ENCODE measurements around the gene ZNRF3.
A peak's percentile ranks its signal among the peaks of the same experiment; 100 is the strongest.
"Not testable (repeated sequence)": the region's sequence is repeated elsewhere in the genome, so short reads cannot be mapped to it uniquely, and the experiment has no call there.

The ZNRF3 gene

DNA sequence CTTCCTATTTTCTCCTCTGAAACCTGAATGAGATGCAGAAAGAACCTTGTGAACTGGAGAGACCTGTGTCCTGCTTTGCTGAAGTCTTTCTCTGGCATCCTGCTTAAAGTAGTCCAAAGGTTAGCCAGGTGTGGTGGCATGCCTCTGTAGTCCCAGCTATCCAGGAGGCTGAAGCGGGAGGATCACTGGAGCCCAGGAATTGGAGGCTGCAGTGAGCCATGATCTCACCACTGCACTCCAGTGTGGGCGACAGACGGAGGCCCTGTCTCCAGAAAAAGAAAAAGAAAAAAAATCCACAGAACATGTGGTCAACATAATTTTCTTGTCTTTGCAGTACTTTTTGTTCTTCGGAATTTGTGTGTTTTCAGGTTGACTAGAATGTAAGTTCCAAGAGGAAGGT, 187.1 kb downstream of the ZNRF3 start:
- no peak for DNase-seq (ENCODE audit: low read depth)

DNA sequence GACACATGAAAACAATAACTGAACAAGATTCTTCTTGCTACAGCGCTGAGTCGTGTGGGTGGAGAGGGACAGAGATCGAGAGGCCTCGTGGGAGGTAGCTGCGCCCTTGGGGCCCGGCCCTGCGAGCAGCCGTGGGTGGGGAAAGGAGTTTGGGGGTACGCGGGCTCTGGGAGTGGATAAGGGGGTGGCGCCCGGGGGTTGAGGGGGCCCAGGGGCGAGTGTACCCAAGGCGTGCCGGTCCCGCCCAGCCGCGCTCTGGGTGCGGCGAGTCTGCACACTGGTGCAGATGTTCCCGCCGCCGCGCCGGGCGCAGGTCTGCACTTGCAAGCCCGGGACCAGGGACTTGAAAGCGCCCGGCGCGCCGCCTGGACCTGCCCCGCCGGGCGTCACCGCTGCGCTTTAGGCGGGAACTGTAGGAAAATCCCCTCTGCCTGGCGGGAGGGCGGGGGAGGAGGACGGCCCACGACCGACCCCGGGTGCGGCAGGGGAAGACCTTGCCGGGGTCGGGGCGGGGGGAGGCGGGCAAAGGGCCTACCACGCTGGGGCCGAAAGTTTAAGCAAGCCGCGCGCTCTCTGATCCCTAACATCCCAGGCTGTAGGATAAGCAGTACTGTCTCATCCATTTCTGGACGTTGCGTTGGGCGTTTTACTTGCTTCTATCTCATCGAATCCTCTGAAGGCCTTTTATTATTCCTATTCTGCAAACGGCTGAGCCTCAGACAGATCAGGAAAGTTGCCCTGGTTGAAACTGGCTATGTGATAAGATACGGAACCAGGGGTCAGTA, 188.1 kb downstream of the ZNRF3 start:
- DNase-seq (ENCODE audit: low read depth): no peak

DNA sequence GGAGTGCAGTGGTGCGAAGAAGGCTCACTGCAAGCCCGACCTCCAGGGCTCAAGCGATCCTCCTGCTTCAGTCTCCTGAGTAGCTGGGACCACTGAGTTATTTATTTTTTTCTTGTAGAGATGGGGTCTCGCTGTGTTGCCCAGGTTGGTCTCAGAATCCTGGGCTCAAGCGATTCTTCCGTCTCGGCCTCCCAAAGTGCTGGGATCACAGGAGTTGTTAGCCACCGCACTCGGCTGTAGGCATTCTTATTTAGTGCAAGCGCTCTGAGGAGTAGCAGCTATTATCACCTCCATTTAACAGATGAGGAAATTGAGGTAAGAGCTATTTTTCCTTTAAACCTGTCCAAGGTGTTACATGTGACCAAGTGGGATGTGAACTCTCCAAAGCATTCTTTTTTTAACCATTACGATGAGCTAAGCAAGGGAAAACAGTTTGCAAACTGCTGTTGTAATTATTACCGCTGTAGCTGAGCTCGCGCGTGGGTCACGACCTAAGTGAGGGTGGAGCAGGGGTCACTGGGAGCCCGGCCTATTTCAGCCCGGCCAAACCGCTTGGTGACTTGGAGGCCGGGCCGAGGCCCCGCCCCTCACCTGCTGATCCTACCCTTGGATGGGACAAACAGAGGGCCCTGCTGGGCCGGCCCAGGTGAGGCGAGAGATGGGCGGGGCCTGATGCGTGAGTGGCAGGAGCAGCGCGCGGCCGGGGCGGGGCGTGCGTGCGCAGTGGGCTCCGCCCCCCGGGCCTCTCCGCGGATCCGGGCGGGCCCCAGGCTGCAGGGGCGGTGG, 189.0 kb downstream of the ZNRF3 start:
- peak; percentile 60 for DNase-seq (ENCODE audit: low read depth)

DNA sequence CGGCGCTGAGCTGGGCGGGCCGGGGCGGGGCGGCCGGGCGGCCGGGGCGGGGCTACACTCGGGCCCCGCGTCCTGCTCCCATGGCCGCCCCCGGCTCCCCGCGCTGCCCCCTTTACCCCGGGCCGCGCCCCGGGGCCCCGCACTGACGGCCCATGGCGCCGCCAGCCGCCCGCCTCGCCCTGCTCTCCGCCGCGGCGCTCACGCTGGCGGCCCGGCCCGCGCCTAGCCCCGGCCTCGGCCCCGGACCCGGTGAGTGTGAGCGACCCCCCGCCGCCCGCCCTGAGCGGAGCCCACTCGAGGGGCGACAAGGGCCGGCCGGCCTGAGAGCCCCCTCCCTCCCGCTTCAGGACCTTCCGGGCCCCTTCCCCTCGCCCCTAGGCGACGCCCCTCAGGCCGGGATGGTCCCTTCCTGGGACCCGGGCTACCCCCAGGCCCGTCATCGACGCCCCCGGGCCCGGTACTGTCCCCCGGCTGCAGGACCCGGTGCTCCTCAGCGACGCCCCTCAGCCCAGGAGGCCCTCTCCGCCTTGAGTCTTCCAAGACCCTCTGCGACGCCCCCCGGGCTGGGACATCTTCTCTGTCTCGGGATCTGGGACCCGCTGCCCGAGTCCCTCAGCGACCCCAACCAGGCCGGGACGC, 189.7 kb downstream of the ZNRF3 start, which contains the start of gene KREMEN1:
TSS of gene KREMEN1 (plus strand) at position 57 of the 639 bp plus-strand sequence. CDS start at position 153, 96 bp downstream.
- no peak for DNase-seq (ENCODE audit: low read depth)

DNA sequence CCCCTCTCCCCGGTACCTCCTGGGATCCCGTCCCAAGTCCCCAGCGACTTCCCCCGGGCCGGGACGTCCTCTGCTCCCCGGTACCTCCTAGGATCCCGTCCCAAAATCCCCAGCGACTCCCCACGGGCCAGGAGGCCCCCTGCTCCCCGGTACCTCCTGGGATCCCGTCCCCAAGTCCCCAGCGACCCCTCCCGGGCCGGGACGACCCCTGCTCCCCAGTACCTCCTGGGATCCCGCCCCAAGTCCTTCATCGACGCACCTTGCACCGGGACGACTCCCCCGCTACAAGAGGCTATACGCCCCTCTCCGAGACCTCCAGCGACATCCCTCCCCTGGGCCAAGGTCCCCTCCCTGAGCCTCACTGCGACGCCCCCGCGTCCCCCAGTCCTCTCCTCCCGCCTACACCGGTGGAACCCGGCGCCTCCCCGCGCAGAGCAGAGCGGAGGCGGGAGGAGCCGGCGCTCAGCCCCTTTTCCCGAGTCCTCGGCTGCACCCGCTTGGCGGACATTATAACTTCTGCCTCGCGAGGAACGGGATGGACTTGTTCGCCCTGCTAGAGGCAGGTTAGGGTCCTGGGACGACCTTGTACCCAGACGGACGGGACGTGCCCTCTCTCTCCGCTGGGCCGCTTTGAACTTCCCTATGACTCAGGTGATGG, 190.4 kb downstream of the ZNRF3 start:
- peak; percentile 31 for DNase-seq (ENCODE audit: low read depth)

DNA sequence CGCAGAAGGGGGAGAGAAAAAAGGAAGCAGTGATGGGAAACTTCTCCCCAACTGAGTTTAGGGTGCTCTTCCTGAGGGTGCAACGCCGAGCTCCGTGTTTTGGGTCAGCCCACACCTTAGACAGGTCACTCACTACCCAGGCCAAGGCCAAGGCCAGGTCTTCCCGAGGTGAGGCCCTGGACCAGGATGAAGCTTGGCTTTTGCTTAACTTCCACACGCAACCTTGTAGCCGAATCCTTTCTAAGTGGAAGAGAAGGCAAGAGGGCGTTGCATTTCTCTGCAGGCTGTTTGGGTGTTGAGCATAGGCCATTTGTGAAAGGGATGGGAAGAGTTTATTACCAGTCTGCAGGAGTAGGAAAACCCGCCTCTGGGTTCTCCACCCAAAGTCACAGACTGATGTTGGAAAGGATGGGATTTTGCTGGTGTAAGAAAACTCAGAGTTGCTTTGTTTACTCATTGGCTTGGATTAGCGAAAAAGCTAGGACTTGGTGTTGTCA, 191.0 kb downstream of the ZNRF3 start:
- no peak for DNase-seq (ENCODE audit: low read depth)

DNA sequence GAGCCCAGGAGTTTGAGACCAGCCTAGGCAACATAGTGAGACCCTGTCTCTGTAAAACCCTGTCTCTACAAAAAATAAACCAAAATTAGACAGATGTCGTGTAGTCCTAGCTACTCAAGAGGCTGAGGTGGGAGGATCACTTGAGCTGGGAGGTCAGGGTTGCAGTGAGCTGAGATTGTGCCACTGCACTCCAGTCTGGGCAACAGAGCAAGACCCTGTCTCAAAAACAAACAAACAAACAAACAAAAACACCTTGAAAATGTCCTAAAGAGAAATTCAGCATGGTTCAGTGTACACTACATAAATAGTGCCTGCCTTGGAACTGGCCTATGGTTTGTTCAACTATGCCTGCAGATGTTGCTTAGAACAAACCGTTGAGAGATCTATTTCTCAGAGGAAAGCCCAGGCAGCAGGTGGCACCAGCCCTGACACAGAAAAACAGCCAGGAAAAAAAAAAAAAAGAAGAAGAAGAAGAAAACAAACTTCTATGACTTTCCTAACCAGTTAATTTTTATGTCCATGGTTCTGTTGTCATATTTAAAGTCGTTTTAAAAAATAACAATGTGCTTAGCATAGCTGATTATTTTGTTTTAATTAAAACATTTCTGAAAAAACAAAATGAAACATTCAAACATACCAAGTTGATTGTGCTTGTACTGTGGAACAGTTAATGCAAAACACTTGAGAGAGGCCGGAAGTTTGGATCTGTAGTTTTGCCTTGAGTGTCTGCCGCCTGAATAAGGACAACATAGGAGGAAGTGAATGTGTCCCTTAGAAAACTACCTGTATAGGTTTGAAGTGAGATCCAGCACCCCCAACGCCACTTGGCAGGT, 194.9 kb downstream of the ZNRF3 start:
- no peak for DNase-seq (ENCODE audit: low read depth)

DNA sequence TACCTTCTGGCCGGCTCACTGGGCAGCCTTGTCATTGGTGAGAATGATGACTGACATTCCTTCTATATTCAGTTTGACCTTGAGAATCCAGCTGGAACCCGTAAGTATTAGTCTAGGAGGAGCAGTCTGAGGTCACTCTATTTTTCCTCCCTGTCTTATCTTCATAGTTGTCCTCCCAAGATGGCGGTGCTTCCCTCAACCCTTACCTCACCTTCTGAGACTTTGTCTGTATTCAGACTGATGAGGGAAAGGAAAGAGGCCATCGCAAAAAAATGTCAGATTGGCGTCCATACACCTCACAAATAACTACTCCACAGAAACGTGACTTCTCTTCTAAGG, 195.5 kb downstream of the ZNRF3 start:
- no peak for DNase-seq (ENCODE audit: low read depth)

DNA sequence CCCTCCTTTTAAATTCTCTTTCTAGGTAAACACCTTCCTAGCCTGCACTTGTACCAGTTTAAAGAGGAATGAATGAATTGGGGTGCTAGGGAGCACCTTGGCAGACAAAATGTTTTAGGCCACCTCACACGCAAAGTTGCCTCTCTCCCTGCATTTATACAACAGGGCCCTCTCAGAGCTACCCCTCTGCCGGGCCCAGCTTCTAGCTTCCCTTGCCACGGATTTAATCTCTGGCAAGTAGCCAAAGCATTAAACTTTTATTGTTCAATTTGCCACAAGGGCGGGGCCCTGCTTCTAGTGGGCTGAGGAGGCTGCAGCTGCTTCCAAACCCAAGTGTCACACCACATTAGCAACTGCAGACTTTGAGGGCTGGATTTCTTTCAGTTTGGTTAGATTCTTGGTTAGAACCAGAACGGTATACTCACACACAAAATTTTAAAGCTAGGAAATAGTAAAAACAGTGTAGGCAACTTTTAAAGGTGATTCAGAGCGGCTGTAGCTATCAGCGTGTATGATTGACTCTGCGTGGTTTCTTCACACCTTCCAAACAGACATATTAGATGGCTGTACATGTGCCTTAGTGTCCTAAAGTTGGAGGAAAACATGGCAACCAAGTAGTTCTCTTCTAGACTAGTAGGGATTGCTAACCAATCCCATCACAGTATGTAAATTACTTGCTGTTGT, 196.0 kb downstream of the ZNRF3 start:
- DNase-seq (ENCODE audit: low read depth): no peak

DNA sequence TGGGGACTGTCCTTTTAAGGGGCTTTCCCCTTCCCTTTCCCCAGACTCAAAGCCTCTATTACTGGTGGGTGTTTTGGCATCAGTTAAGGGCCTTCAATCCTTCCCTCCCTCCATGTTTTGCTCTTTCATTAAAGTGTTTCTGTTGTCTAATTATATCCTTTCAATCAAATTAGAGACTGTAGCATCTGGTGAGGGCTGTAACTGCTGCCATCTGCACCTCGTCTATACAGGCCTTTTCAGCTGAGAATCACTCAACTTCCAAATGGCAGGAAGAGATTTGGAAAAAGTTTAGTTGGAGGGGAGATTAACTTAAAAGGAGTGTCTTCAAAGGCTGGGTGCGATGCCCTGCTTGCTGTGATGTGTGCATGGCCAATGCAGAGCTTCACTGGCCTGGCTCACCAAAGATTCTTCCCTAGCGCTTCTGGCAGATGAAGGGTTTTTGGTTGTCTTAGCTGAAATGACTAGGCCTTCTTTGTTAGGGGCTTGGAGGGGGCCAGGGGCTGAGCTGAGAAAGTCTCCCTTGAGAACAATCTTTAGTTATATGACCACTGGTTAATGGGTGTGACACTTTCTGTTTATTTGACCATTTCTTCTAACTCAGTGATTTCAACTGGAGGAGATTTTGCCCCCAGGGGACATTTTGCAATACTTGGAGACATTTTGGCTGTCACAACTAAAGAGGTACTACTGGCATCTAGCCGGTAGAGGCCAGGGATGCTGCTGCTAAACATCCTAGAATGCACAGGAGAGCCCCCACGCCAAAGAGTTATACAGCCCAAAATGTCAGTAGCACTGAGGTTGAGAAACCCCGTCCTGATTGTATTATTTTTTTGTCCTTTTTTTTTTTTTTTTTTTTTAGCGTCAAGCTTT, 197.0 kb downstream of the ZNRF3 start:
- peak; percentile 64 for DNase-seq (ENCODE audit: low read depth)

DNA sequence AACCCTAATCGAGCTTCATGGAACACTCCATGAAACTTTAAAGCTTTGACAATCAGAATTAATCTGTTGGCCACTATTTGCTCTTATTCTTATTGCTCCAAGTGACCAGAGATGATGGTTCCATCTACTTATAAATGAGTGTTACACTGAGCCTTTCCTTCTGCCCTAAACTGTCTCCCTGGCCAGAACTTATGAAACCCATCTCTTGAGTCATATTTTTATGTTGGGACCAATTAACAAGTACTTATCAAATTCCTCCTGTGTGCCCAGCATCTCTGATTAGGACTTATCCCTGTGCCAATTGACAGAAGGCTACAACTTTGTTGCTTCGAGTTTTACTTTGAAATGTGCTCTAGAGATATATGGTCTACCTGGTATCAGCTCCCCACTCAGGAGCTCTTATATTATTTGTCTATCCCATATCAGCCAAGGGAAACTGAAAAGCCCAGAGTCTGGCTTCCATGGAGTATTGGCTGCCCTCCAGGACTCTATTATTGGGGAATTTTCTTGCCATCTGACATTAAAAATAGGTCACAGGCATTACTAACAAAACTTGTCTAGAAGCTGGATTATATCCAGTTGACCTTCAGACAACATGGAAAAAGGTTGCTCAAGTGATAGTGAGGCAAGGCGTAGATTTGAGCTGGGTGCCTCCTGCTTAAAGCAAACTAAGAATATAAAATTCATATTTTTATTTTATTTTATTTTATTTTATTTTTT, 198.3 kb downstream of the ZNRF3 start:
- no peak for DNase-seq (ENCODE audit: low read depth)

DNA sequence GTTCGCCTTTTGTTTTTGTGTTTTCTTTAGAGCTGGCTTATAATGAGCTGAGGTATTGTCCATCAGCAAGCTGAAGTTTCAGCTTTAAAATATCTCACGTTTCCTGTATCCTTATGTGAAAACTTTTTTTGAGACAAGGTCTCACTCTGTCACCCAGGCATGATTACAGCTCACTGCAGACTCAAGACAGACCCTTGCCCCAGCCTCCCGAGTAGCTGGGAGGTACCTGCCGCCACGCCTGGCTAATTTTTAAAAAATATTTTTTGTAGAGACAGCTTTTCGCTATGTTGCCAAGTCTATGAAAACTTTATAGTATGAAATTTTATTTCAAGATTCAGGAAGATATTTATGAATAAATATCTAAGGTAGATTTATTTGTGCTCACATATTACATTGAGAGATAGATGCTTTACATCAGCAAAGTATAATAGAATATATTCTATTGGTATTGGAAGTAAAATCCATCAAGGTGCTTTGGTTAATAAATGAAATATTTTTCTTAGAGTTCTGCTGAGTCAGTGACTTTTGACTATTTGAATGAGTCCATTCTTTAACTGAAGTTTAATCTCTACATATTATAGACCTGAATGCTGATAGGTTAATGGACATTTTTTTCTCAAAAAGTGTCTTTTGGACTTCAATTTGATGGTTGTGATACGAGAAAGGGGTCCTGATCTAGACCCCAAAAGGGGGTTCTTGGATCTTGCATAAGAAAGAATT, 199.6 kb downstream of the ZNRF3 start:
- DNase-seq (ENCODE audit: low read depth): no peak

DNA sequence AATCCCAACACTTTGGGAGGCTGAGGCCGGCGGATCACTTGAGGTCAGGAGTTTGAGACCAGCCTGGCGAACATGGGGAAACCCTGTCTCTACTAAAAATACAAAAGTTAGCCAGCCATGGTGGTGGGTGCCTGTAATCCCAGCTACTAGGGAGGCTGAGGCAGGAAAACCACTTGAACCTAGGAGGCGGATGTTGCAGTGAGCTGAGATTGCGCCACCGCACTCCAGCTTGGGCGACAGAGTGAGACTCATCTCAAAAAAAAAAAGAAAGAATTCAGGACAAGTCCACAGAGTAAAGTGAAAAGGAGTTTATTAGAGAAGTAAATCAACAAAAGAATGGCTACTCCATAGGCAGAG, 200.2 kb downstream of the ZNRF3 start:
- not testable (repeated sequence) for DNase-seq (ENCODE audit: low read depth)

DNA sequence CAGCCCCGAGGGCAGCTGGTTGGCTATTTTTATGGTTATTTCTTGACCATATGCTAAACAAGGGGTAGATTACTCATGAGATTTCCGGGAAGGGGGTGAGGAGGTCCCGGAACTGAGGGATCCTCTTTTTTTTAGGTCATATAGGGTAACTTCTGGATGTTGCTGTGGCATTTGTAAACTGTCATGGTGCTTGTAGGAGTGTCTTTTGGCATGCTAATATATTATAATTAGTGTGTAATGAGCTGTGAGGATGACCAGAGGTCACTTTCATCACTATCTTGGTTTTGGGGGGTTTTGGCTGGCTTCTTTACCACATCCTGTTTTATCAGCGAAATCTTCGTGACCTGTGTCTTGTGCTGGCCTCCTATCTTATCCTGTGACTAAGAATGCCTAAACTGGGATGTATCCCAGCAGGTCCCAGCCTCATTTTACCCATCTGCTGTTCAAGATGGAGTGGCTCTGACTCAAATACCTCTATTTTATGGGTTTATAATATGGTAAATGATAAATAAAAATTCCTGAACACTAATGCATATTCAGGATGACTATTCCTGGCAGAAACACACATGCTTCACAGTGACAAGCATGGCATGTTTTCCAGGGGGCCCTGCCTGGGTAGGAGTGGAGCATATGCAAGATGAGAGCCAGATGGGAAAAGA, 200.7 kb downstream of the ZNRF3 start:
- no peak for DNase-seq (ENCODE audit: low read depth)

DNA sequence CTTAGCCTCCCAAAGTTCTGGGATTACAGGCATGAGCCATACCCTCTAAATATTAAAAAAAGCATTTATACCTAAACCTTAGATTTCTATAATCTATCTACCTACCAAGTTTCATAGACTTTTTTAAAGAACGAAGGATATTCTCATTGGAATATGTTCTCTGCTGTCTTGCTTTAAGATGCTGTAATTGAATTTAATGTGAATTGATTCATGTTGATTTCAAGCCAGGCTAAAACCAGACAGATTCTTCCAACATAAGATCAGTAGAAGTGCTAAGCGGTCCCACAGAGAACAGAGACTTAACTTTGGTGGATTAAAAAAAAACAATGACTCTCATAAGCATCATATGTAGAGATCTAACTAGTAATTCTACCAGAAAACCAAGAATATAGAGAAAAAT, 203.6 kb downstream of the ZNRF3 start:
- no peak for DNase-seq (ENCODE audit: low read depth)

DNA sequence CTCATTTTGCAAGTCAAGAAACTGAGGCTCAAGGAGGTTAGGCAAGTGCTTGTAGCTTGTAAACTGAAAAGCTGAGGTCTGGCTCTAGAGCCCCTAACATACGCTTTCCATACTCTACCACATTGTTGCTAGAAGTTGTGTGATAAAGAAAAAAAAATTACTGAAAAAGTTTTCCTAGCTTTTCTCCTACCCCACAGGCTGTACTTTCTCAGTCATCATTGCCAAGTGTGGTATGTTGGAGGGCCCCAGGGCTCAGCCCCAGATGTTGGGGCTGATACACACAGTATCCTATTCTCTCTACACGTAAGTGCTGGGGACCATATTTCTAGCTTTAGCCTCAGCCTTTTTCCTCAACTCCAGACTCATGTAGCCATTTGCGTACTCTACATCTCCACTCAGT, 205.4 kb downstream of the ZNRF3 start:
- no peak for DNase-seq (ENCODE audit: low read depth)

DNA sequence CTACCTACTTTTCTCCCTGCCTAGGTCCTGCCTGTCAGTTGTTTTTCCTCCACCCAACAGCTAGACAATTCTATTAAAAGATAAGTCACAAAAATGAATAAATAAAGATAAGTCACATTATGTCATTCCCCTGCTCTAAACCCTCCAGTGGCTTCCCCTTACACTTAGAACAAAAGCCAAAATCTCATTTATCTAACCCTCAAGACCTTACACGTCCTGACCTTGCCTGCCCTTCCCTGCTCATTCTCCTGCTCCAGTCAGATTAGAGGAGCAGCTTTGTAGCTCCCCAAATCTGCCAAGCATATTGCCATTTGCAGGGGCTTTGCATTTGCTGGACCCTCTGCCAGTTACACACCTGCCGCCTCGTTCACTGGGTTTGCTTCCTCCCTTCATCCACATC, 206.1 kb downstream of the ZNRF3 start:
- no peak for DNase-seq (ENCODE audit: low read depth)

DNA sequence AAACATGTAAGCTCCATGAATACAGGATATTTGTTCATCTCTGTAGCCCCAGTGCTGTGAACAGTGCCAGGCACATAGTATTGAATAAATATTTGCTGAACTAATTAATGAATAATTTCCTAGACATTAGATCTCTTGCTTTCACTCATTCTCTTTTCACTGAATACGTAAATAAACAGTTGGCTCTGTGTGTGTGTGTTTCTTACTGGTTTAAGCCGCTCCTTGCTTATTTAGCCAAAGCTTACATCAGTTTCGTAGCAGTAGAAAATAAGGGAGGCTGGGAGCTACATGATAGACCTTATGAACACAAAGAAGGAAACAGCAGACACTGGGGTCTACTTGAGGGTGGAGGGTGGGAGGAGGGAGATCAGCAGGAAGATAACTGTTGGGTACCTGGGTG, 206.7 kb downstream of the ZNRF3 start:
- DNase-seq (ENCODE audit: low read depth): no peak

Measured in fibroblast of gingiva (primary cell).